Stimulated activated CD4-positive, alpha-beta T cell treated with anti-CD3 and anti-CD28 coated beads, Interleukin-12 subunit alpha, Interleukin-12 subunit beta, amount 100 ng/mL, for 24 hours (primary cell): Measurements from ENCODE around the gene TNIK.
"Not testable (repeated sequence)": the region's sequence is repeated elsewhere in the genome, so short reads cannot be mapped to it uniquely, and the experiment has no call there.

Source experiments
- DNase-seq, 2 experiments: peaks; one replicate each; pipeline ENCODE4 v3.0.0-alpha.2; 2020; ENCODE audit warnings: low read depth in 2 of 2

TNIK gene

DNA sequence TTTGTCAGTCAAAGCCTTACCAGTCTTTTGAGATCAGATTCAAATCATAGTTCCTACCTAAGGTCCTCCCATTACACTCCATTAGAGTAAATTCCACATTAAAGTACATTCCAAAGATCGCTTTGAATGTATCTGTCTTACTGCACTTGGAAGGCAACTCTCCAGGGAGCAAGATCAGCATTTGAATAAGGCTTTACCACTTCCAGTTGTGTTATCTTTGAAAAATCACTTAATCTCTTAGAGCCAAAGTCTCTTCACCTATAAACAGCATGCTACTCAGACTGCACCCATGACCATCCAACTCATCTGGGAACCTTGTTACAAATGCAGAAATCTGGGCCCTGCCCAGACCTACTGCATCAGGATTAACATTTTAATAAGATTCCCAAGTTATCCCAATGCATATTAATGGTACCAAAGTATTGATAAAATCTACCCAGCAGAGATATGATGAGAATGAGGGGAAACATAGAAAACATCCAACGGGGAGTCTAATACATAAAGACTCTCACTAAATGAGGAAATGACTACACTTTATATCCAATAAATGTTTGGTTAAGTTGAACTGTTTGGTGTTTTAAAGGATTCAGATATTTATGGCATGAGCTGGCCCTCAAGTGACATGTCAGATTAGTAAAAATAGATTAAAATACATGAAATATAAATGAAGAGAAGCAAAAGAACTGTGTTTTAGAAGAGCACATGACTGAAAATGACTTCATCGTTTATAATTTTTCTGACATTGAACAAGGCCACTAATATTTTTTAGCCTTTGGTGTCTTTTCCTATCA is 75.9 kb downstream of the TNIK start:
- no peak for DNase-seq

DNA sequence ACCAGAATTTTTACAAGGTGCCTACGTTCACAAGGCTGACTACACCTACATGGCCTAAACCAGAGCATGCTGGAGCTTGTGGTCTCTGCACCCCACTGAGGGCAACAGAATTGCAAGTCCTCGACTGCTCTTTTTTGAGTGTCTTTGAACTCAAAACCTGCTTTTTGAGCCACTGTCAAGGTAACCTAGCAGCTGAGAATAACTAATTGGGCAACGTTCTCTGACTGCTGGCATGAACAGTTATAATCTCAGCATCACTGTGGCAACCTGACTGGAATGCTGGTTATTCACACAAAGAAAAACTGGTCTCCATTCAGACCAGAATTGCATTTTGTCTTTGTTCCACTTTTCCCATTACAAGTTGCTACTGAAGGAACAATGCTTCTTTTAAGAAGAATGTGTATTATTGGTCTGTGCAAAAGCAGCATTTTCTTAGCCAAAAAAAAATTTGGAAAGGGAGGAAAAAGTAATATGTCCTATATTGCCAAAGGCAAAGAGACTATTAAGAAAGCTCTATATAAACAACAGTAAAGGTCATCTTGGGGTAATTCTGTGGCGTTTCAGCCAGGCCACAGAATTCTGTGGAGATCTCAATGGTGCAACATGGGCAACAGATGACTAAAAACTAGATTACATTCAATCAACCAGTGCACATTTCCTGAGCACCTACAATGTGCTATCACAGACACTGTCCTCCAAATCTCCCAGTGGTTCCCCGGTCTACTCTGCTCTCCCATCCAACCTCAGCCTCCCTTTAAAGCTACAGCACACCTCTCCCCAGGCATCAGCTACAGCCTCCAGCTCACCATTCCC is 76.8 kb downstream of the TNIK start:
- no peak for DNase-seq

DNA sequence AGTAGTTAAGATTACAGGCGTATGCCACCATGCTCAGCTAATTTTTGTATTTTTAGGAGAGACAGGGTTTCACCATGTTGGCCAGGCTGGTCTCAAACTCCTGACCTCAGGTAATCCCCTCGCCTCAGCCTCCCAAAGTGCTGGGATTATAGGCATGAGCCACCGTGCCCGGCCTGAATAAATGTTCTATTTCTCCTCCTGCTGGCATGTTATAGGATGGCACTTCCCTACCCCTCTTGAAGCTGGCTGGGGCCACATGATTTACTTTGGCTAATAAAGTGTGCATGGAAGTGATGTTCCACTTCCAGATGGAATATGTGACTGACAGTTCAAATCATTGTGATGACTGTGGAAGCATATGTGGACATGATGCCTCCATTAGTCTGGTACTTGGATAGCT is 77.9 kb downstream of the TNIK start:
- DNase-seq, result not testable (repeated sequence)

DNA sequence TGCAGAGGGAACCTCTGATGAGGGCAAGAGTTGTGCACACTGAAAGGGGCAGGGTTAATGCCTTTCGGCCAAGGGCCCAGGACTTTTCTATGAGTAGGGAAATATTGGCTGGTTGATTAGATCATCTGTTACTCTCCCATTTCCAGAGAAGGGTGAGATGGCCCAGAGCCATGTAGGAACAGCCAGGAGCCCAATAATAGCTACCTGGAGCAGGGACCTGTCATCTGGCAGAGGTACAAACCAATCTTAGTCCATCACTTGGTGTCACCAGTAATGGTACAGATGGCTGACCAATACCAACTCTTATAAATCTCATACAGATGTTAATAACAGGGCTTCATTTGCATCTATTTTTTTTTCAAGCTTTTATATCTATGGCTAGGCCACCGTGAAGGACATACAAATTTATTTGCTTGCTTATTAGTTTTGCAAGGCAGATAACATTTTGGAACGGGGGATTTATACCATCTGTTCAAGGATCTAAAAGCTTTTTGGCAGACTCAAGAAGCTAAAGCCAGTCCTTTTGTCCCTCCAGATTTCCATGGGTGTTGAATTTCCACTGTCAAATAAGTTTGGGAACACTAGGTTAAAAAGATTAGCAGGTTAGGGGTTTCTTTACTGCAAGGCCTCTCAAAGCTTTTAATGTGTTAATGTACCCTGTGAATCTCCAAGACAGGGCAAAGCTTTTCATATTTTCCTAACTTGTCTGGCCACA is 79.3 kb downstream of the TNIK start:
- DNase-seq, result no peak

DNA sequence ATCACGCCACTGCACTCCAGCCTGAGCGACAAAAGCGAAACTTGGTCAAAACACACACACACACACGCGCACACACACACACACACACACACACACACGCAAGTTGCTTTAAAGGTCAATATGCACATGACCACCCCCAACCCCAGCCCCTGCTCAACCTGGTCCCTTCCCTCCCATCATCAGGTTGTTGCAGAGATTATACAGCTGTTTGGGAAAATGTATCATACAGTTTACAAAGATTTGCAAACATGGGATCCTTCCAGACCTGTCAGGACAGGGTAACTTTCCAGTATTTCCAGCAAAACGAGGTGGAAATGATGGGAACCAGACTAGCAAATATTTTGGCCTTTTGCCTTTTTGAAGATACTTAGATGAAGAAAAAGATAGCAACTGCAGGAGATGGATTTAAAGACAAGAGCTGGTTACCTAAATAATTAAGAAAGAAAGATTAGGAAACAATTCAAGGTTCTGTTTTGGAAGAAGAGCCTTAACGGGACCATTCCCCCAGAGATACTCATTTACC is 80.2 kb downstream of the TNIK start:
- DNase-seq, result no peak

DNA sequence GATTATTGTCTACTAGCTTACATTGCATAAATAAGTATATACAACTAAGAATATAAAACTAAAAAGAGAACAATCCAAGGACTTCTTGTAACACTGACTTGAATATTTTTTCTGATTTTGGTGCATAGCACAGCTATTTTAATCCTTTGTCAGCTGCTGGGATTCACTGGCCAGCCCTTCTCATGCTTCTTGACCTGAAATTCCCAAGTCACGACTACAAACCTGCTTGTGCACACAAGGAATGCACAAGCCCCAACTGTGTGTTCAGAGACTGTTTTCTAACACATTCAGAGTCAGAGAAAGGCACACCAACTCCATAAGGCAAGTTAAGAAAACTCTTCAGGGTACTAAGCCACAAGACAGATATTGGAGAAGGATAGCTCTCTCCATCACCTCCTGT is 80.9 kb downstream of the TNIK start:
- no peak for DNase-seq

DNA sequence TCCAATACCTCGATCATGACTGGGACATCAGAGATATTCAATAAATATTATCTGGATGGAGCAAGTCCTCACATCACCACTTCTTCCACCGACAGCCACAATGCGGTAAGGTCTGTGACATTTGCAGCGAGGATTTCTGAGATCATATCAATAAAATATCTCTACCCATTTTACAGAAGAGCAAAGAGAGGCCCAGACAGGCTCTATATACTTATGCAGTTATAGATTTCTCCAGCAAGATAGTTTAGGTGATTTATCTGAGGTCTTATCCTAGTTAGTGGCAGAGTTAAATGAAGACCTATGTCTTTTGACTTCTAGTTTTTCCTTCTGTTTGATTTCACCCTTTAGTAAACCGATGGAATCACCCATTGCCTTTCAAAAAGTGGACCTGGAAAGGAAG is 81.6 kb downstream of the TNIK start:
- DNase-seq, result no peak

DNA sequence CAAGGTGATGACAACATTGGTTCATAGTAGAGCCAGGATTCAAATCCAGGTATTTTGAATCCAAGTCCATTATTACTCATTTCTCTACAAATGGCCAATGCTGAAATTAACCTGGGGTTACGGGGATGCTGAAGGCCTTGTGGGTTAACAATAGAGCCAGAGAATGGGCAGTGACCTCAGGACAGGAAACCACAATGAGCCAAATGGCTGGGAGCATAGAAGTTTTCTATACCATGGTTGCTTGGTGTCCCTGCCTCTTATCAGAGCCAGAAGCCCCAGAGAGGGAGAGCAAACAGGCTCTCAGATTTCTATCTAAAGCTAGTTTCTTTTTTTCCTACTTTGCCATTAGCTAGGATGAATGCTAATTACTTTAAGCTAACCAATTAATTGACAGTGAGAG is 82.3 kb downstream of the TNIK start:
- no peak for DNase-seq

DNA sequence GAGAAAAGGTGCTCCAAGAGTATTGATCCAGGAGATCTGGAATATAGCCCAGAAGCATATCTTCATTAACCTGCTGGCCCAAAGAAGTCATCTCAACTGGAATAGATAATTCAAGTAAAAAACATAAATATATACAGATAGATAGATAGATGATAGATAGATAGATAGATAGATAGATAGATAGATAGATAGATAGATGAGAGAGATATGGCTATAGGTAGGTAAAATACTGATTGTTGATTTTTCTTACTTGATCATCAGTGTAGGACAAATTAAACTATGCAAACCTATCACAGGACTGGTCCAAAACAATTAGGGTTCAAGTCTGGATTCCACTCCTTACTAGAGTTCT is 83.6 kb downstream of the TNIK start:
- DNase-seq, result no peak

DNA sequence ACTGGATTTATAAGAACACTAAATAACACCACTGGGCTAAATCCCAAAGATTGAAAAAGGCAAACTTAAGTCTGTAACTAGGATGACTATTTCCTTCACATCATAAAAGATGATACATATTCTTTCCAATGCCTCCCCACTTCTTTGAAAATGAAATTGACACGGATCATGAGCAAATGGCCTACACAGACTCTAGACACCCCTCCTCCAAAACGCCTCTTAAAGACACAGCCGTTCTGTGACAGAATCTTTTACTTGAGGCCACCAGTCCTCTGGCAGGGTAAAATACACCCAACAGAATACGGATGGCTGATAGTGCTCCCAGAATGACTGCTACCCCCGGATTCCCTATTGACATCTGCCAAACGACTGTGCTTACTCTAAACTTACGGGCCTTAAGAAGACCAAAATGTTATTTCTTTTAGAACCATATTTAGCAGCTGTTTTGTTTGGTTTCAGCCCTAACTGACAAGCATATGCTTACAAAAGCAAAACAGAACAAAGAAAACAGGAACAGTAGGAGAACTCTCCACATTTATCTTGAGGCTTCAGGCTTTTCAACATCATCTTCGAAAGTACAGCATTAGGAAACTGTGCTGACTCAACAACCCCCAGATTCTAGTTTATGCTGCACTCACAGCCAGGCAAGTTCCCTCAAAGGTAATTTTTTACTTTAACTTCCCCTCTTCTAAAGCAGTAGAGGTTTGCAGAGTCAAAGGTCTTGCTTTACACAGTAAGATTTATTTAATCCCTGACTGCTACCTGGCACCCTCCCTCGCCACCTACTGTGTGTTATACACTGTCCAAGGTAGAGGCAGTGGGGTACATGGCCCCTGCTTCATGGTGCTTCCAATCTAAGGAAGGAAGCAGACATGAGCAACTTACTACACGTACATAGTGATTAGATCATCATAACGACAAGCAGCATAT is 84.3 kb downstream of the TNIK start:
- DNase-seq, result no peak

DNA sequence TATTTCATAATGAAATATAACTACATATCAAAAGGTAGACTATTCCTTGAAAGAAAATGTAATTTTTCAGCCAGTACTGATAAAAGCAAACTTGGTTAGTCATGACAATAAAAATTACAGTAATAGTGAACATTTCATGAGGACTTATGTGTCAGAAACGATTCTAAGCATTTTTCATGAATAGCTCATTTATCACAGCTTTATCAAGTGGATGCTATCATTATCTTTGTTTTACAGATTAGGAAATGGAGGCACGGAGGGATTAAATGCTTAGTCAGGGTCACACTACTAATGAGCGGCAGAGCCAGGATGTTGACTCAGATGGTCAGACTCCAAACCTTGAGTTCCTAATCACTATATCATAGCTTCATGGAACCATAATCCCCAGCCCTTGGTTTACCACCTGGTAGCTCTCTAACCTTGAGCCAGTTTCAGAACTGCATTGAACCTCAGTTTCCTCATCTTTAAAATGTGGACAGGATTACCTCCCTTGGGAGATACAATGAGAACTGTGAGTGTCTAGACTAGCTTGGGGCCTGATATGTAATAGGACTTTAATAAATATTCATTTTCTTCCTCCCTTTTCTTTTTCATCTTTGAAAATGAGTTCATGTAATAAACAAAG is 85.4 kb downstream of the TNIK start:
- no peak for DNase-seq

DNA sequence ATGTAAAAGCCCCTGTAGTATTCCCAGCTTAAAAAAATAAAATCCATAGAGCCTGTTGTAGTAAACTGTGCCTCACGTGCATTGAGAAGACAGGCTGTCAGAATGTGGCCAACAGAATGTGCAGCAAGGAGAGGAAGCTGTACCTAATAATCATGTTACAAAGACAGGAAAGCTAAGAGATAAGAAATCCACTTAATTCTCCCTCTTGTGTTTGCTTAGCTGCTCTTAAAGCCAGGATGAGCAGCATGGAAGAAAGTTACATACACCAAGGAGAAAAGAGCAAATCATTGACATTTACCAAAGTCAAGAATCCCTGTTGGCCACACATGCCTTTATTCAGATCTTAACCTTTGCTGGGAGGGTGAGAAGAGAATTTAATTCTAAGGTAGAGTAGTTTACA is 85.9 kb downstream of the TNIK start:
- no peak for DNase-seq

DNA sequence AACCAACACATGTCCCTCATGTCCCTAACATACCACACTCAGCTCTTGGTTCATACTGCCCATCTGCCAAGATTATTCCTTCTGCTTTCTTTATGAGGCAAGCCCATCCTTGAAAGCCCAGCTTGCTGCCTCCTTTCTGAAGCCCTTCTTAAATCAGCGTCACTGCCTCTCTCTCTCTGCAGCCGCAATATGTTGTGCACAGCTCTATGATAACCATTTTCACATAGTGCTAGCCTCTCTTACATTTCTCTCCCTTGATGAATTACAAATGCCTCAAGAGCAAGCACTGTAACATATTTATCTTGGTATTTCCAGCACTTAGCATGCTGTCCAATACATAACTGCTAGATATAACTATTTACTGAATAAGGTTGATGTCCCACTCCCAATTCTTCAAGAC is 86.5 kb downstream of the TNIK start:
- DNase-seq, result no peak

DNA sequence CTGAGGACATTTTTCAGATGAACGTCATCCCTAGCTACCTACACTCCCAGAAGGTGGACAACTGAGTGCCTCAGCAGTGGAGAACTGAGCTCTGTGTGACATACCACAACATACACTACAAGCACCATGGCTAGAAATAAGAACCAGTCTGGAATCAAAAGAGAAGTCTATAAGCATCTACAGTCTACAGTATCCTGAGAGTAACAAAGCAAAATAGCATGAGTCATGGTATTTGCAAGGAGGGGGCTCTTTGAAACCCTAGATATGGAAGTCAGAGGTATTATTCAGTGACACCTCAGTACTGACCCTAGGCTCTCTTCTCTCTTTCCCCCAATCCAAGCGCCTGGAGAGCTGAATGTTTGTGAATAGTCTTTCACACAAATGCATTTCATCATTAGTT is 87.5 kb downstream of the TNIK start:
- DNase-seq, result no peak

DNA sequence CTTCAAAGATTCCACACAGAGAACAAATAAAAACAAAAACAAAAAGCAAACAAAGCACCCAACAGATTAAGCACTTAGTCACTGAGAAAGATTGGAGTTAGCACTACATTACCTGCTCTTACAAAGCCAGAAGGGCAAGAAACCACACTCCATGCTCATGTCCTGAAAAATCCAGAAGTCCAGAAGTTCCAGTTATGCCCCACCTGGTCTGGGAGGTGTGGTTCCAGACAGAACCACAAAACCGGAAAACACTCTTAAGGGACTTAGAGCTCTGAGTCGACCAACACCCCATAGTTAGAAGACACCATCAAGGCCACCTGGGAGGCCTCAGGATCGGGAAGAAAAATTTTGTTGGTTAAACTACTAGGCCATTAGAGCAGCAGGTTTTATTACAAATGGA is 88.9 kb downstream of the TNIK start:
- DNase-seq, result no peak

DNA sequence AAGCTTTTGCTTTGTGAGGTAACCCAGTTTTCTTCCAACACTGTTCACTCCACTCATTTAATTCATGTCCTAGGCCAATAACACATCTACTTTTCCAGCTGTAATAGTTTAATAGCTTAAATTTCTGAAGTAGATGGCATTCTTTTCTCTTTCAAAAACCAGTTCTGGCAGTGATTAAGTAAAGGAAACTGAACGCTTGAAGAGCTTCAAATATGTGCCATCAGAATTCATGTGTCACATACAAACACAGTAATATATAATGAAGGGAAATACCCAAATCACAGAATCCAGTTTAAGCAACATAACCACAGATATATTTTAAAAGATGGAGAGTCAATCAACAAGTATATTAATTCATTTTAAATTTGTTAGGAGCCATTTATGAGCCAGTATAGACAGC is 91.0 kb downstream of the TNIK start:
- no peak for DNase-seq

DNA sequence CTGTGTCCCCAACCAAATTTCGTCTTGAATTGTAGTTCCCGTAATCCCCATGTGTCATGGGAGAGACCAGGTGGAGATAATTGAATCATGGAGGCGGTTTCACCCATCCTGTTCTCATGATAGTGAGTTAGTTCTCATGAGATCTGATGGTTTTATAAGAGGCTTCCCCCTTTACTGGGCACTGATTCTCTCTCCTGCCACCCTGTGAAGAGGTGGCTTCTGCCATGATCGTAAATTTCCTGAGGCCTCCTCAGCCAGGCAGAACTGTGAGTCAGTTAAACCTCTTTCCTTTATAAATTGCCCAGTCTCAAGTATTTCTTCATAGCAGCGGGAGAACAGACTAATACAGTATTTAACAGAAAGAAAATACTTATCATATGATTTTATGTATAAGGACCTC is 93.5 kb downstream of the TNIK start:
- DNase-seq, result not testable (repeated sequence)

DNA sequence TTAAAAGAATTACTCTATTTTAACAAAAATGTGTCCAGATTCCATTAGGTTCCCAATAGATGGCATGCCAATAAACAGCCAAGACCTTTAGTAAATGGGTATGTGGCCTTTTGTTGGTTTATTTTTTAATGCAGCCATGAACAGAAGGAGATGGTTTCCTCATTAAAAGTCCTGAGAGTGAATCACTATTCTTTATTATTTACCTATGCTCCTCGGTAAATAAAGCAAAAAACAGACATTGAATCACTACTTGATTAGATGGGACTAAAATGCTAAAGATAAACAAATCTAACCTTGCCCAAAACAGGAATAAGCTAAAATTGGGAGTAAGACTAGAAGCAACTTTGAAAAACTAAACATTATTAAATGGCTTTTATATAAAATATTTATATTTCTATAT is 94.2 kb downstream of the TNIK start:
- DNase-seq, result no peak

DNA sequence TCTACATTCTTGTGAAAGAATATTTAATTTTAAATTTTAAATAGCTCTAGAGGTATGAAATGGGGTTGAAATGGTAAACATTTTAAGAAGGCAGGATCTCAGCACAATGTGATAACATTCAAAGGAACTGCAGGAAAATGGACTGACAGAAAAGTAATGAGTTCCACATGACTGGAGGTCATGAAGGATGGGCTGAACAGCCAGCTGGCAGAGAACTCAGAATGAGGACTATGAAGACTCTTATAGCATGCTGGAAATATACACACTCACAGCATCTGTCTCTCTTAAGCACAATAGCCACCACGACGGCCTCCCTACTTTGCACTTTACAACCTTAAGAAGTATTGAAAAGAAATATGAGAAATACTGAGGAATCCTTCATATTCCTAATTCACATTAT is 94.7 kb downstream of the TNIK start:
- no peak for DNase-seq

DNA sequence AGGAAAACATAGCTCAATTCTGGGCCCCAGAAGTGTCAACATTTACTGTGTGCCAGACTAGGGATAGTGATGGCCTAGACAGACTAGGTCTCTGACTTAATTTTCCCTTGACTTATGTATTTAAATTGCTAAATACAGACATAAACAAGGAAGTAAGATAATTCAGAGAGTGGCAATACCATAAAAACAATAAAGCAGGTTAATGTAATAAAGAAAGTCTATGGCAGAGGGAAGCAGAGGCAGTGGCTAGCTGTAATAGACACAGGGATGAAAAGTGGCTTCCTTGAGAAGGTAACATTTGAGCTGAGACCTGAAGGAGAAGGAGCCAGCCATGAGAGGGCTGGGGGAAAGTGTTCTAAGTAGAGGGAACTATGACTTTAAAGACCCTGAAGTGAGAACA is 95.7 kb downstream of the TNIK start:
- no peak for DNase-seq

DNA sequence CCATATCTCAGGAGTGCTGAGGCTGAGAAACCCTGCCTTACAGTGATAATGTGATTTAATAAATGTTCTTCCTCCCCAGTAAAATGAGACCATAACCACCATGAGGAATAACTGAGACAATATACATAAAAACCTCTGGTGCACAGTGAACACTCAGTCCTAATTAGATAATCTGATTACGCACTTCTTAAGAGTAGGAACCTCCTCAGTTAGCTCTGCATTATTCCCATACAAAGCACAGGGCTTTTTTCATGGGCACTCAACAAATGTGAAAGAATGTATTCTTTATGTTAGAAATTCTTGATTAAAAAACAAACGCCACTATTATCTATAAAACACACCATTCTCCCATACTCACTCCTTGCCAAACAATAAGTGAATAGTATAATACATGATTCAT is 97.0 kb downstream of the TNIK start:
- DNase-seq, result no peak
